ENCODE data around the gene LPP.

GRCh38 chr3:188901671-188902287 is 747.8 kb downstream of the LPP start:
- TF ChIP-seq CTCF (IDR thresholded peaks at IDR 0.05) (no peak), EZH2 (IDR thresholded peaks at IDR 0.05; ENCODE audit: borderline replicate concordance, insufficient read depth, low read depth, low read length, poor library complexity, severe bottlenecking) (no peak)
